Measurements from ENCODE around the gene DSCAML1.

The DSCAML1 gene

DNA sequence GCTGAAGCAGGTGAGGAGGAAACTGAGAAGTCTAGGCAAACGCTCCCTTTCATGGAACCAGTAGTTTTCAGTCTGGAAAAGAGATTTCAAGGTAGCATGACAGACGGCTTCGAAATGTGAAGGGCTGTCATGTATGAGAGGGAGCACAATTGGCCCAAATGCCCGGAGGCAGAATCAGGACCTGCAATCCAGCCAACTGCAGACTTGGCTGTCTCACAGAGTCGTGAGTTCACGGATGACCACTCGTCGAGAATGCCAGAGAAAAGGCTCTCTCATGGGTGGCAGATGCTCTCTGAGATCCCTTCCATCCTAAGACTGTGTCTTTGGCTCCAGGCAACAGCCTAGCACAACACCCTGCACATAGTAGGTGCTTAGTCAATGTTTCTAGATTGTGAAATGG is 134.8 kb downstream of the DSCAML1 start:
- DNase-seq, result no peak

DNA sequence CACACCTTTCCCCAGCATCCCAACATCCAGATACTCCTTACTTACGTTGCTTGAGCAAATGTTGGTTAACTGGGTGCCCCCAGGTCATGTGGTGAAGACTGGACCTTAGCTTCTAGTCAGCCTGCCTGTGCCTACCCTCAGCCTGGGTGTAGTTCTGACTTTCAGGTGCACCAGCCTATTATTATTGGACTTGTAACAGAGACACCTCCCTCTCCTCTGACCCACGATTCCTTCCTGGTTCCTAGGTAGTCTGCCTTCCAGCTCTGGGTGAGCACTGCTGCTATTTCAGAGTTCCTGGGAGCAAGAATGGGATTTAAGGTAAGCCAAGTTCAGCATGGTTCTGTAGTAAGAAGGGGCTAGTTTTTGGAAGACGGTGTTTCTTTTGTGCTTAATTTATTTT is 138.2 kb downstream of the DSCAML1 start:
- no peak for DNase-seq

DNA sequence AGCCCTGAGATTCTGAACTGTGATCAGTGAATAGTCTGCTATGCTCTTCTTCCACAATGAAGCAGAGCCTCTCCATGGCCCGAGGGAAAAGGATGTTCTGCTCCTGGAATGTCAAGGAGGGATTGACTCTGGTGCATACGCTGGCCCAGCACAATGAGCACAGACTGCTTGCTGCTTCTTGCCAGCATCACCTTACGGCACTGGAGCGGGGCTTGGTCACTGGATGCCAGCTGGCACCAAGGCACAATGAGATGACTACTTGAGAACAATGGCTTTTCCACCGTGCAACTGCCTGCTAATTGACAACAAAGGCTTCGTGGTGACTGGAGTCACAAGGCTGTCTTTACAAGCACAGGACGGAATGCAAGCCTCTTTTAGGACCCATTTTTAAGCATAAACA is 139.2 kb downstream of the DSCAML1 start:
- no peak for DNase-seq

DNA sequence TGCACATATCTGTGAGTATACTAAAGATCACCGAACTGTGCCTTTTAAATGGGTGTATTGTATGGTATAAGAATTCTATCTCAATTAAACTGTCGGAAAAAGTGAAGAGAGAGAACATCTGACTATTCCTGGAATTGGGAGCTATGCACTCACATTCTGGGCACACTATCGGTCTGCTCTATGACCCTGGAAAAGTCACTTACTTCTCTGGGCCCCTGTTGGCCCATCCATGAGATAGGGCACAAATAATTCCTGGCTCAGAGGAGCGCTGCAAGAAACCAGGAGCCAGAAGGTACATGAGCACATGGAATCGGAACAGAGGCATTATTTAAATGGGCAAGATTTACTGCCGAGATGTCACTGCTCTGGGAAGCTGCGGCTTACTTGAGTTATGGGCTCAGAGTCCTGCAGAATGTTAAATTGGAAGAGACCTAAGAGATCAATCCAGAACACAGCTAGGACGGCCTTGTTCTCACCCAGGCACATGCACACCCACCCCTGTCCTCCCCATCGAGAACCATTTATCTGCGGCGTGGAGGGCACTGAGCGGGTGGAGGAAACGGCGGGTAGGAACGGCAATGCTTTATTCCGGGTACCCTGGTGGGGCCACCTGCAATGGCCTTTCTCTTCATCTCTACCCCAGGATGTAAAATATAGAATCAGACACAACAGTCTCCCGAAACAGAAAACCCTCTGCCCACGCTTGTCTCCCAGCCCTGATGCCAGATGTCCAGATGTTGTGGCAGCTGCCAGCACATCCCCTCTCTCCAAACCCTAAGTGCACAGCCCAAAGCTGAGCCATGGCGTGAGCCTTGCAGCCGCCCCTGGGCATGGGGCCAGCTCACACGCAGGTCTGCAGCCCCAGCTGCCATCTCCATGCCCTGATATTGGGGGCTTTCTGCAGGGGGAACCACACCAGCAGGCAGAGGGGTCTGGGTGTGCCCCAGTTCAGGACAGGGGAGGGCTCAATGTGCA is 142.4 kb downstream of the DSCAML1 start:
- DNase-seq, result no peak

DNA sequence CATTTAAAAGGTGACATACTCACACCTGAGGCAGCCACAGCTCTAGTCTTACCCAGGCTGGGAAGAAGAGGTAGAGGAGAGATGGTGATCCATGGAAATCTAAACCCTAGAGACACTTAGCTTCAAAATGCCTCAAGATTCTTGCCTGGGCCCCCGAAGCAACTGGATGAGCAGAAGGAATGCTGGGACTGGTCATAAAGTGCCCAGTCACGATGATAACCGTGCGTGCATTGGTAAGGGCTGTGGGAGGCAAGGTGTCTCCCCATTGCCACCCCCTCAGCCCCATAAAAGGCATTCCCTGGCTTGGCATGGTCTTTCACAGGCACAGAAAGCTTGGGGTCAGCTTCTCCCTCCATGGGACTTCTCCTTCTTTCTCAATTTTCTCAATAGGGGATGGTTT is 144.5 kb downstream of the DSCAML1 start:
- no peak for DNase-seq

DNA sequence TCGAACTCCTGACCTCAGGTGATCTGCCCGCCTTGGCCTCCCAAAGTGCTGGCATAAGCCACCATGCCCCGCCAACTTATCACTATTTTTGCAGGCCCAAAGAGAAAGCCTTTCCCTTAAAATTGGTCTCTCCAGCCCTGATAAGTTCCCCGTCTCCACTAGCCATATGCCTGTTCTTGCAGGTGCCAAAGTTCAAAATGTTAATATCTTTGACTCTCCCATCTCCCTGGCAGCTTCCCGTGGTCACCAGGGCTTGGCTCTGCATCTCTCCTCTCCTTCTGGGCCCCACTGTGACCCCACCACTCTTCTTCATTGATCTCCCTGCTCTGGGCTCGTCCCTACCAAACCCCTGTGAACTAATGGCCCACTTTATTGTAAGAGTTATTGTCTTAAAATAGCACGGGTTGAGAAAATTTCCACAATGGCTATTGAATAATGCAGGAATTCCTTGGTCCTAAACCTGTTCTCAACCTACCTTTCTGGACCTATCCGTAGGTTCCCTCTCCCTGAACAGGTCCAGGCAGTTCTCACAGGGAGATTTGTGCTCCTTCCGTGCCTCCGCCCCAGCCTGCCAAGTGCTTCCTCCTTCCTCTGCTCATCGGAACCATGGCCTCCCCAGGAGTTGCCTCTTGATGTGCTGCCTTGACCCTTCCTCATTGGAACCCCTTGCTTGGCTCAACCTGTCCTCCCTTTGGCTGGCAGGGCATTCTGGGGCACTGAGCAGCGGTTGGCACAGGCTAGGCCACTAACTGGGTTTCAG is 147.5 kb downstream of the DSCAML1 start:
- no peak for DNase-seq

DNA sequence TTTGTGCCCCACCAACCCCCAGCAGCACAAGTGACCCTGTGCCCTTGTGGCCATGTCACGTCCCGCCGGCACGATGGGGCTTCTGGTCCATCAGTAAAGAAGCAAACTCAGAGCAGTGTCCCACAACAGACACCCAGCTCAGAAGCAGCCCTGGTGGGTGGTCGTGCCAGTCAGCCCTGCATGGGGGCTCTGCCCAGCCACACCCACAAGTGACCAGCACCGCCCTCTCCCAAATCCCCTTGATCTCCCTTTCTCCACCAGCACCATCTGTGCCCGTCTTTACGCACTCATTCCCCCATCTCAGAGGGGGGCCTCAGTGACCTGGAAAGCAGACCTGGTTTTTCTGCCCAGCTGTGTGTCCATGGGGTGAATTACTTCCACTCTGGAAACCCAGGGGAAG is 149.1 kb downstream of the DSCAML1 start:
- DNase-seq, result no peak

DNA sequence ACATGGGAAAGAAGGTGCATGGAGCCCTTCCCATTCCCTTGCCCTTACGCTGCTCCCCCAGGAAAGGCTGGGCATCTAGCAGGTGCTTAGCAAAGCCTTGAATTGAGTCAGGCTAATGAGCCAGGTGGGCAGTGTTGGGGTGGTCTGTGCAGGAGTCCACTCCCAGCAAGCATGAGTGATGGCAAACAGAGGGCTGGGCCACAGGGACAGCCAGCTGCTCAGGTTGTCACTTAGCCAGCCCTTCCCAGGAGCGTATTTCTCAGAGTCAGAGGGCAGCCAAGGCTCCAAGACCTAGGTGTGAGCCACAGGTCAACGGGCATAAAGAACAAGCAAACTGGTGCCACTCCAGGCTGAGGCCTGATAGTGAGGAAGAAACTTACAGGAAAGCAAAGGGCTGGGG is 149.8 kb downstream of the DSCAML1 start:
- DNase-seq, result no peak

DNA sequence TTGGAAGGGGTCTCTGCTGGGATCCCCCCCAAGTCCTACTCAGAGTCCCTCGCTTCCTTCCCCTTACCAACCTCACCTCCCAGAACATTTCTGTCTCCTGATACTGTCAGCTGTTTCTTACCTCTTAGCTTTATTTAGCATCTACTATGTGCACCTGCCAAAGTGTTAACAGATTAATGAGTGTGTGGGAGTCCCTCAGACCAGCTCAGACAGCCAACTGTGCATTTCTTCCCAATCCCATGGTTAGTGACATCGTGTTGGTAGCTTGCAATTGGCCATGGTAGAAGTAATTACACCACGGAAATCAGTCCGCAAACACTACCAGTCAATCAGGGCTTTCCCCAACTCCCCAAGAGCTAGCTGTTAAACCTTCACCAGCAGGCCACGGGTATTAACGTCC is 150.6 kb downstream of the DSCAML1 start:
- DNase-seq, result no peak

DNA sequence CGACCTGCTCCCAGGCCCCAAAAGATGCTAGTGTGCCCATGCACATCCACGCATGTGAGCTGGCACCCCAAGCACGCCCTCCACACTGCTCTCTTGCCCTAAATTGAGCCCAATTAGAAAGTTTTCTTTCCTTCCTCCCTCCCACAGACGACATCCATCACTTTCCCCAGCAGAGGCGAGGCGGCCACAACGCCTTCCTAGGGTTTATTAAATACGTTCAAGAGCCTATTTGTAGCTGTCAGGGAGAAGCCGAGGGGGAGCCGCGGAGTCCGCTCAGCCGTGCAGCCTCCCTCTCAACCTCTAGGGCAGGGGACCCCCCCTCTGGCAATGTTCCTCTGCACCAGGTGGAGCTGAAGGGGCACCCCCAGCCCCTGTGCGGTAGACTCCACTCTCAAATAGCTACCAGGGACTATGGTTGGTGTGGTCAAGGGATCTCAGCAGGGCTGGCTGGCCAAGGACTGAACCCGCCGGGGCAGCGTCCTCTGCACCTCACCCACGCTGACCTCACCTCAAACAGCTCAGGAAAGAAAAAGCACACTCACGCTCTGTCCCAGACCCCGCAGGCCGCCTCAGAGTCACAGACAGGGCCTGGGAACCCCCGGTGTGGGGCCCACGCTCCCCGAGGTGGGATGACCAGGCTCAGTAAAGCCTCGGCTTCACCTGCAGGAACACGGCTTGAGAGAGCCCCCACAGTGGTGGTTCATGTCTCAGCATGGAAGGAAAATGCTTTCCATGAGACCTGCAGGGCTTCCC is 152.4 kb downstream of the DSCAML1 start:
- no peak for DNase-seq

DNA sequence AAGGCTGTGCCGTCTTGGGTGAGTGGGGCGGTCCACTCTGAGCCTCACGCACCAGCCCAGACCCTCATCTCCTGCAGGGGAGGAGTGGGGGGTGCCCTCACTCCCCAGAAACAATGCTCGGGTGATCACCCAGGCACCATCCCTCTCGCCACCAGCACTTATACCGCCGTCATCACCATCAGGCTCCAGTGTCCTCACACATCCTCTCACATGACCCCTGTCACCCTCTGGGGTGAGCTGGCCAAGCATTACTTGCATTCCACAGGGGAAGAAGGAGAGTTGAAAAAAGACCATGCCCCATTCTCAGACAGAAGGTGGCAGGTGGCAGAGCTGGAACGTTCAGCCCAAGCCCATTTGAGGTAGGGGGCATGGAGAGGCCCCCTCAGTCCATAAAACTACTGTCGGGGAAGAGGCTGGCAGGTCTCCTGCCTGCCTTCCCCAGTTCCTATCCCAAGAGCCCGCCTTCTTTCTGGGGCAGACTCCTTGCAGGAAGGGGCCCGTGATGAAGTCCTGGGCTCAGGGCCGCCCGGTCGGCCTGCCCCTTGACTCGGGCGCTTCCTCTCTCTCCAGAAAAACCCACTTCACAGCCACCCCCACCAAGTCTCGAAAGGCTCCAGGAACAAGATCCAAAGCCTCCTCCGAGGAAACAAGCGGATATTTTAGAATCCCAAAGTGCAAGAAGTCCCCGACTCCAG is 153.3 kb downstream of the DSCAML1 start:
- DNase-seq, result no peak

DNA sequence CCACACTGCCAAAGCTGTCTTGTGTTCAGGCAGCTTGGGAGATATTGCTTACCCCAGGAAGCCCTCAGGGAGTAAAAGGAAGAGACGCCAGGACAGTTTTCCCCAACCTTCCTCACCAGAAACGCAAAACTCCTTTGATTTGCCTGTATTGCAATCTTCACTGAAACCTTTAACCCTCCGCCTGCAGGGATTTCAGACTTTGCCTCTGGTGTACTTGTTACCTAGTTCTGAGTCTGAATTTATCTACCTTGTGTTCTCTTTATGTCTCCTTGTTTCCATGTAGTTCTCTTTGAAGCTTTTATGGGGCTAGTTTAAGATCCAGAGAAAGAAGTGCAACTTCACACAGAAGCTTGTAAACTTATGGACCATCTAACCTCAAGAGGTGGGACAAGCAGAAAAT is 154.2 kb downstream of the DSCAML1 start:
- no peak for DNase-seq

DNA sequence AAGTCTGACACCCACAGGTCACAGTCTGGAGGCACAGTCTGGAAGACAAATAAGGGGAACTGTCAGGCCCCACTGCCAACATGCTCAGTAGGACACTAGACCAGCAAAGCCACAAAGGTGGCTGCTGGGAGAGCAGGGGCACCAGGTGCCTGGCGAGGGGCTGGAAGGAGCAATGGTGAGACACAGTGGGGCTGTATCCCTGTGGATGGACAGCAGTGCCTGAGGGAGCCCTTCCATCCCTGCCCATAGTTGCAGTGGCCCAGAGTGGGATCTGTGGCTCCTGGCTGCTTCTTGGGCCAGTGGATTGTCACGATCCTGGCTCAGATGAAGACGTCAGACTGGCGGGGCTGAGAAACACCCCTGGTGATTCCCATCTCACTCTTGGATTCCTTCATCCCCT is 154.6 kb downstream of the DSCAML1 start:
- DNase-seq, result no peak

DNA sequence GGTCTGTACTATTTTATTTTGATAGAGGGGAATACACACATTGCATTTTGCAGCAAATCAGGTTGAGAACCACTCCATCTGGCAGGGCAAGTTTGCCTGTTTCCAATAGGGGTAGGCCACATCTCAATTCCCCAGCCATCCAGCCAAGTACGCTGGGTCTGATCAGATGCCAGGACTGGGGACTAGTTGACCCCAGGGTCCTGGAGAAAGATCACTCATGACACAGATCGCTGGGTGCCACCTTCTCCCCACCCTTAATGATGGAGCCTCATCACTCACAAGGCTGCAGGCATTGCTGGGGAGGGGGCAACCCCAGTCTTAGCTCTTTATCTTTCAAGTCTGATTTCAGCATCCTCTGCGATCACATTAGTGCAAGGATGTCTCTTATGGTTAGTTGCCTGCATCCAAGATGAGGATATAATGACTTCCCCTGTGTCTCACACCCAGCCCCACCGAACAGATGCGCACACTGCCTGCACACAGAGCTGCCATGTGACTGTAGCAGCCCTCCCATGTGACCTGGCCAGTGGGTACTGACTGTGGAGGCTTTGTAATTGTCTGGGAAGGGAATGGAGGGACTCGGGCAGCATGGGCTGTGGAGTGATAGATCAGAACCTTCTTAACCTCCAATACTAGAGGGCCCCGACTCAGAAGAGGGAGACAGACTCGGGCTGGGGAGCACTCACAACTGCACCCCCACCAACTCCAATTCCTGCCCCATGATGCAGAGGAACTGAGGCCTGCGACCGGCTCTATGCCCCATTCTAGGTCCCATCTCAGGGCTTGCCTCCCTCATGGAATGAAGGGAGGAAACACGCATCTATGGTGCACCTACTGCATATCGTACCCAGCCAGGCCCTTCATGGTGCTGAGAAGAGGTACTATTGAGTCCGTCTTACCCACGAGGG is 155.8 kb downstream of the DSCAML1 start:
- no peak for DNase-seq

DNA sequence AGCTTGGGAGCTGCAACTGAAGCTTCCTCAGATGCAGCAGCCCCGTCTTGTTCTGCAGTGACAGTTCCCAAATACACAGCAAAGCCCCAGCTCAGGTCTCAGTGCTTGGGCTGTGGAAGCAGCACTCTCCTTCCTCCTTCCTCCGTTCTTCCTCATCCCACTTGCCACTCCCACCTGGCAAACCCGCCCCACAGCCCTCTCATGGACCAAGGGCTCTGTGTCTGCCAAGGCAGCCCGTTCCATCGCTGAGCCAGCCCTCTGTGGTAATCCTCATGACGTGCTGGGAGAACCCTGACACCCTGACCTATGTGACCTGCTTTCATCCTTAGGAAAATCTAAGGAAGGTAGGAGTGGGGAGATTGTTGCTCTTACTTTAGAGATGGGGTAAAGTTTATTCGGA is 157.0 kb downstream of the DSCAML1 start:
- no peak for DNase-seq

DNA sequence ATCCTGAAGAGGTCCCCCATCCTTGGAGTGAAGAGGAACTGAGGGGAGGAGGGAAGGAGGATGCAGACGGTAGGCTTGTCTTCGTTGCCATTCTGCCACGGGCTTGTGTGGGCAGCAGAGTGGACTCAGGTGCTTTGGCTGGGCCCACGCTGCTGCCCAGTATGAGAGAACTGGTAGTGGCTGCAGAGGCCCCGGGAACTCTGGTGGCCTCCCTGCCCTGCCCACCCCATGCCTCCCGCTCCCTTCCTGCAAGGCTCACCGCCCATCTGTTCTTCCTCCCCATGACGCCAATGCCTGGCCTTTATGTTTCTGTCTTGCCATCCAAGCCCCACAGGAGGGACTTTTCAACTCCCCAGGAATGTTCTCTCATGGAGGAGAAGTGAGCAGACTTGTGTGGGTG is 157.4 kb downstream of the DSCAML1 start:
- no peak for DNase-seq

DNA sequence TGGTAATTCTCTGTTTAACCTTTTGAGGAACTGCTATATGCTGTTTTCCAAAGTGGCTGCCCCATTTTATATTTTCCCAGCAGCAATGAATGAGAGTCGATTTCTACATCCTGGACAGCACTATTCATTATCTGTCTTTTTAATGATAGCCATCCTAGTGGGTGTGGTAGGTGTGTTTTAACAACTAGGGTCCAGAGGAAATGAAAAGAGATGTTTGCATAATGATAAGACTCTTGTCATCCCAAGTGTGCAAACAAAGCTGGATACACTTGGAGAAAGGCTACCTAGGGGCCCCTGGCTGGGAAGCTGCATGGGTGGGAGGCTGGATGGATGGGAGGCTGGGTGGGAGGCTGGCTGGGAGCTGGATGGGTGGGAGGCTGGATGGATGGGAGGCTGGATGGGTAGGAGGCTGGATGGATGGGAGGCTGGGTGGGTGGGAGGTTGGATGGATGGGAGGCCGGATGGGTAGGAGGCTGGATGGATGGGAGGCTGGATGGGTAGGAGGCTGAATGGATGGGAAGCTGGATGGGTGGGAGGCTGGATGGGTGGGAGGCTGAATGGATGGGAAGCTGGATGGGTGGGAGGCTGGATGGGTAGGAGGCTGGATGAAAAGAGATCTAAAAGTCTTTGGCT is 158.0 kb downstream of the DSCAML1 start:
- no peak for DNase-seq

DNA sequence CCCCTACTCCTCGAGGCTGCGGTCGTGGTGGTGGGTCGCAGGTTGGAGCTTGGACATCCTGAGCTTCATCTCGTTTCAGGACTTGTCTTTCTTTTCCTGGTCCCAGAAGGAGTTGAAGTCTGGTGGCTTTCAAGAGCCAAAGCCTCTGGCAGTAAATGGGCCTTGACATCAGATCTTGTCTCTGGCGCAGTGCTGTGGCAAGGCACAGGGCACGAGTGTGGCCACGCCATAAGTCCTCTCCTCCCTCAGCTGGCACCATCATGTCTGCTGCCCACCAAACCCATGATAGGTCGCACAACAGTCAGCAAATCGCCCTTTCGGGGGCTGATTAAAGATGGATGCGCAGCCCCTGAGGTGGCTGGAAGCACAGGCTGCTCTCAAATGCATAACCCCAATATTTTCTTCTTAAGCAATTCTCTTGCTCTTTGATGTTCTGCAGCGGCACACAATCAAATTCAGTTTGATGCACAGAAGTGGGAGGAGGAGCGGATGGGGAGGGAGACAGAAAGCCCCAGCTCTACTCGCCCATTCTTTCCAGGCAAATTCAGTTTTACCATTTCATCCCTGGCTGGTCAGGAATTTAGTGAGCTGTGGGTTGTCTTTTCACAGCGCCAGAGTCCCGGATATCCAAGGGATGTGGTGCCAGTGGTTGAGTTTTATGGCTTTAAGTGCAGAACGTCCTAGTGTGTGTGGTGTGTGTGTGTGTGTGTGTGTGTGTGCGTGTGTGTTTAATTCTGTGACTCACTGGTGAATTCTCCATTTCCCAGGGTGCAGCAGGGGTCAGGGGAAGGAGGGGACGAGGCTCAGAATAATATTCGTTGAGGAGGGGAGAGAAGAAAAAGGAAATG is 162.0 kb downstream of the DSCAML1 start:
- DNase-seq, result no peak

DNA sequence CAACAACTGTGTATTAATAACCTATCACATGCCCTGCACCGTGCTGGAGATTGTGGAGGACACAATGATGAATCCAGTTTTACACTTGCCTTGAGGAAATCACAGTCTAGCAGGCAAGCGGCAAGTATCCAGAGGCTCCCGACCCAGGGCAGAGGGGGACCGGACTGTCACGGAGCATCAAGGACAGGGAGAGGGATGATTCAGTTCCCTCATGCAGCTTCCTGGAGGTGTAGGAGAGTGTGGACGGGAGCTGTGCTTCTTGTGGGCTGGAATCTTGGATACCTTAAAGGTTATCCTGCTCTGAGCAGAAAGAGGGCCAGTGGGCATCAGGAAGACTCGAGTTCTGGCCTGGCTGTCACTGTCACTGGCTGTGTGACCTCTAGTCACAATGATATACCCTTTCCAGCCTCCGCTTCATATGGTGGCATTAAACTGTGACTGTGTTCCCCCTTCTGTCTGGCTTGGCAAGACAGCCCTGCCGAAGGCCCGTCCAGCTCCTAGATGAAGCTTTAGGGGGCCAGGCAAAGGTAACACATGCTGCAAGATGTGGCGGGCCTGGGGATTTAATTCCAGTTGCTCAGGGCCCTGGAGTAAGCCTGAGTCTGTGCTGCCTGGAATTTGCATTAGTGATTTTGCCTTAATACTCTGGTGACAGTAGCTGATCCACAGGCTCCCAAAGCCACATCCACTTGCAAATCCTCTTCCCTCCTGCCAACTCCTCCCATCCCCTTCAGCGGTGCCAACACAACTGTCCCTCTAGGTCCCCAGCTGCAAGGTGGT is 162.8 kb downstream of the DSCAML1 start:
- no peak for DNase-seq

All from AML-193 (cell line).